ENCODE data around the gene INPP5K. TPM values are rescaled to one million over a fixed set of nuclear protein-coding genes. Genes with fewer than 3 reads are reported as not detected.

Gene INPP5K
- total and polyA plus RNA-seq, 2 of the 4 experiments (the other 2 are of a cell fraction) = 14.9 to 17.4 TPM

DNA sequence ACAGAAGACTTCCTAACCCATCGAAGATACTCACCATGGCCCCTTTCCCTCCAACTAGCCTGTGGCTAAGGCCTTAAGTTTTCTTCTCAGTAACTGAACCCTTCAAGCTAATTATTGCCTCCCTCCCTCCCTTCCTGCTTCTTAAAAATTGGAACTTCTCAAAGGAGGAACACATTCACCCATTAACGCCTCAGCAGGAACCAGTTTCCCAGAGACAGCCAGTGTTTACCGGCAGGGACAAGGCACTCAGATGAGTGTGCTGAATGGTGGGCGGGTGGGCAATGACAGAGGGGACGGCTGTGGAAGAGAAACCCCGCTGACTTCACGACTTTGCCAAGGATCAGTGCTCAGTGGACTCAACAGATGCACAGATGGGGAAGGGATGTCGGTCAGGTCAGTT, 25.9 kb upstream of the INPP5K start:
- Histone ChIP-seq H2BK15ac (ENCODE audit: low read depth, low read length) (no peak overlapping the region), H3K4me3 (ENCODE audit: insufficient read depth, low read depth, low read length) (no peak overlapping the region), H3K79me1 (ENCODE audit: low read depth in 1 of 2, low read length in 2 of 2) (peaks cover 11 to 31% of the 10 kb centered on the region in 2 experiments), H2BK120ac (ENCODE audit: low read depth, low read length) (no peak overlapping the region), H3K14ac (replicated peaks; ENCODE audit: low read depth, low read length) (no peak overlapping the region), H3K4ac (ENCODE audit: low read depth, low read length) (no peak overlapping the region), H3K4me2 (ENCODE audit: low read depth, low read length) (no peak overlapping the region), H2AFZ (replicated peaks; ENCODE audit: low read length, poor library complexity) (no peak overlapping the region), H3K9me3 (ENCODE audit: control insufficient read depth, insufficient read depth, low read length) (no peaks in the 10 kb centered on the region), H4K91ac (ENCODE audit: insufficient read depth, low read depth, low read length) (no peak overlapping the region), H3K36me3 (ENCODE audit: control insufficient read depth, insufficient read depth, low read length) (peaks cover 41% of the 10 kb centered on the region), H2AK9ac (replicated peaks; ENCODE audit: low read depth, low read length, poor library complexity) (no peak overlapping the region), H4K5ac (ENCODE audit: low read depth, low read length) (no peak overlapping the region), H2BK20ac (ENCODE audit: low read depth, low read length) (no peak overlapping the region), H3K18ac (ENCODE audit: low read depth, low read length) (no peak overlapping the region), H3K27ac (ENCODE audit: insufficient read depth, low read length) (no peak overlapping the region), H3K23ac (ENCODE audit: low read depth, low read length) (no peak overlapping the region), H3K9me1 (ENCODE audit: insufficient read depth, low read length) (0 out of 2 replicates have a peak, but pooled peaks cover 7% of the 10 kb centered on the region), H3K56ac (ENCODE audit: extremely low read depth, insufficient read depth, low read length) (no peak overlapping the region), H3K27me3 (ENCODE audit: control insufficient read depth, insufficient read depth, low read length) (no peaks in the 10 kb centered on the region), H3K9ac (ENCODE audit: low read depth, low read length) (no peak overlapping the region), H4K8ac (ENCODE audit: low read depth in 2 of 2, low read length in 2 of 2) (no peak overlapping the region), H4K20me1 (ENCODE audit: insufficient read depth, low read length) (peaks cover 11% of the 10 kb centered on the region; the same call in 1 of the 2 replicates), H2BK5ac (ENCODE audit: low read depth, low read length, poor library complexity, severe bottlenecking) (no peak overlapping the region), H3K4me1 (ENCODE audit: control insufficient read depth, insufficient read depth, low read length) (no peaks in the 10 kb centered on the region), H2AK5ac (ENCODE audit: low read depth, low read length) (no peak overlapping the region)
- intact Hi-C loops (cut with micrococcal nuclease) (no loop called here), dilution Hi-C loops (cut with HindIII; ENCODE audit: low sequenced_read_pairs, unreplicated experiment) (no loop called here), in situ Hi-C loops (cut with MboI; ENCODE audit: low sequenced_read_pairs) (no loop called here)
- TF ChIP-seq MAZ (IDR thresholded peaks at IDR 0.05; ENCODE audit: borderline replicate concordance, low read depth, low read length) = no peak
- TF ChIP-seq MXI1 (IDR thresholded peaks at IDR 0.05; ENCODE audit: borderline replicate concordance, low read depth, low read length) = no peak
- no peak for TF ChIP-seq RFX5 (IDR thresholded peaks at IDR 0.05; ENCODE audit: low read depth, low read length)
- no peak for TF ChIP-seq NFE2L2 (IDR thresholded peaks at IDR 0.05; ENCODE audit: low read depth, low read length)
- TF ChIP-seq FOS (IDR thresholded peaks at IDR 0.05; ENCODE audit: low read depth, low read length) = no peak
- ChIA-PET POLR2A (ENCODE audit: unreplicated experiment) (no interaction called here), CTCF (no interaction called here)
- DNase-seq = no peak
- 74% methylated on average over 6 of the region's 8 CpGs; no CpG with 5 or more reads in 1 of the 2 experiments for WGBS, 2 experiments (ENCODE audit: extremely low coverage in 2 of 2, insufficient read length in 1 of 2)
- no TSS peak for BruUV-seq (replicated peaks)
- no peak for ATAC-seq (ENCODE audit: low read depth)

Data from IMR-90 (cell line).